AML-193 (cell line): ENCODE measurements around the gene VWA2.

Experiments
- DNase-seq, 2 experiments: peaks; one replicate each; lab custom pipeline; 2025; lab: John Stamatoyannopoulos, UW

VWA2 gene

GRCh38 chr10:114246679-114247305, 7.7 kb downstream of the VWA2 start:
- no peak for DNase-seq

GRCh38 chr10:114250236-114250635, 11.2 kb downstream of the VWA2 start:
- DNase-seq = no peak

GRCh38 chr10:114250716-114251115, 11.7 kb downstream of the VWA2 start:
- DNase-seq = no peak

- DNase-seq = no peak
These were observed 13.0 kb downstream of the VWA2 start for GRCh38 chr10:114252092-114252491.

GRCh38 chr10:114252883-114253282, 13.8 kb downstream of the VWA2 start:
- DNase-seq = no peak

- no peak for DNase-seq
These were observed 16.2 kb downstream of the VWA2 start for GRCh38 chr10:114255227-114255626.

GRCh38 chr10:114256008-114256765, 17.1 kb downstream of the VWA2 start:
- DNase-seq = no peak

- DNase-seq = no peak
These were observed 17.8 kb downstream of the VWA2 start for GRCh38 chr10:114256822-114257221.

GRCh38 chr10:114257498-114257897, 18.4 kb downstream of the VWA2 start:
- DNase-seq = no peak

GRCh38 chr10:114258274-114258840, 19.3 kb downstream of the VWA2 start:
- no peak for DNase-seq

GRCh38 chr10:114259824-114260223, 20.8 kb downstream of the VWA2 start:
- no peak for DNase-seq

- no peak for DNase-seq
These were observed 21.3 kb downstream of the VWA2 start for GRCh38 chr10:114260366-114260765.

- no peak for DNase-seq
These were observed 22.0 kb downstream of the VWA2 start for GRCh38 chr10:114261076-114261475.

- DNase-seq = no peak
These were observed 23.4 kb downstream of the VWA2 start for GRCh38 chr10:114262496-114262895.

GRCh38 chr10:114265392-114266053, 26.5 kb downstream of the VWA2 start:
- DNase-seq = no peak

GRCh38 chr10:114266521-114266920, 27.5 kb downstream of the VWA2 start:
- DNase-seq = no peak

GRCh38 chr10:114271075-114271778, 32.2 kb downstream of the VWA2 start:
- no peak for DNase-seq

GRCh38 chr10:114271779-114272167, 32.7 kb downstream of the VWA2 start:
- no peak for DNase-seq

GRCh38 chr10:114272696-114273095, 33.6 kb downstream of the VWA2 start:
- no peak for DNase-seq

- DNase-seq = no peak
These were observed 34.9 kb downstream of the VWA2 start for GRCh38 chr10:114273910-114274309.

- DNase-seq = no peak
These were observed 35.8 kb downstream of the VWA2 start for GRCh38 chr10:114274616-114275453.
